ENCODE data around the gene CPNE5. TPM values are rescaled to one million over a fixed set of nuclear protein-coding genes. Genes with fewer than 3 reads are reported as not detected.
A peak's percentile ranks its signal among the peaks of the same experiment; 100 is the strongest.

Gene CPNE5
- total RNA-seq, 1 donor from 2014 or later, result 0.13 TPM

GRCh38 chr6:36836111-36837021 is 2.9 kb downstream of the CPNE5 start:
- DNase-seq (ENCODE audit: low read depth), result peak; percentile 52

GRCh38 chr6:36834576-36835341 is 4.5 kb downstream of the CPNE5 start:
- DNase-seq (ENCODE audit: low read depth), result peak; percentile 78

- no peak for DNase-seq (ENCODE audit: low read depth)
These were observed 6.0 kb downstream of the CPNE5 start for GRCh38 chr6:36833182-36833789.

GRCh38 chr6:36832313-36832712 is 6.9 kb downstream of the CPNE5 start:
- no peak for DNase-seq (ENCODE audit: low read depth)

GRCh38 chr6:36830577-36830976 is 8.7 kb downstream of the CPNE5 start:
- no peak for DNase-seq (ENCODE audit: low read depth)

GRCh38 chr6:36829919-36830544 is 9.2 kb downstream of the CPNE5 start:
- DNase-seq (ENCODE audit: low read depth), result peak; percentile 54

GRCh38 chr6:36827261-36828079 is 11.8 kb downstream of the CPNE5 start:
- peak; percentile 71 for DNase-seq (ENCODE audit: low read depth)

- no peak for DNase-seq (ENCODE audit: low read depth)
These were observed 12.6 kb downstream of the CPNE5 start for GRCh38 chr6:36826520-36827227.

GRCh38 chr6:36825994-36826393 is 13.2 kb downstream of the CPNE5 start:
- DNase-seq (ENCODE audit: low read depth), result no peak

- no peak for DNase-seq (ENCODE audit: low read depth)
These were observed 13.8 kb downstream of the CPNE5 start for GRCh38 chr6:36825452-36825851.

- no peak for DNase-seq (ENCODE audit: low read depth)
These were observed 15.0 kb downstream of the CPNE5 start for GRCh38 chr6:36824253-36824652.

- peak; percentile 42 for DNase-seq (ENCODE audit: low read depth)
These were observed 15.7 kb downstream of the CPNE5 start for GRCh38 chr6:36823421-36824096.

GRCh38 chr6:36822506-36823269 is 16.6 kb downstream of the CPNE5 start:
- no peak for DNase-seq (ENCODE audit: low read depth)

- no peak for DNase-seq (ENCODE audit: low read depth)
These were observed 17.5 kb downstream of the CPNE5 start for GRCh38 chr6:36821581-36822335.

GRCh38 chr6:36820700-36821580 is 18.3 kb downstream of the CPNE5 start:
- DNase-seq (ENCODE audit: low read depth), result peak; percentile 72

GRCh38 chr6:36818756-36819155 is 20.5 kb downstream of the CPNE5 start:
- DNase-seq (ENCODE audit: low read depth), result no peak

- DNase-seq (ENCODE audit: low read depth), result no peak
These were observed 21.4 kb downstream of the CPNE5 start for GRCh38 chr6:36817847-36818246.

All from myocyte (in vitro differentiated cells).